ENCODE measurements around the gene HSPE1.
"Not testable (repeated sequence)": the region's sequence is repeated elsewhere in the genome, so short reads cannot be mapped to it uniquely, and the experiment has no call there.

HSPE1 gene

DNA sequence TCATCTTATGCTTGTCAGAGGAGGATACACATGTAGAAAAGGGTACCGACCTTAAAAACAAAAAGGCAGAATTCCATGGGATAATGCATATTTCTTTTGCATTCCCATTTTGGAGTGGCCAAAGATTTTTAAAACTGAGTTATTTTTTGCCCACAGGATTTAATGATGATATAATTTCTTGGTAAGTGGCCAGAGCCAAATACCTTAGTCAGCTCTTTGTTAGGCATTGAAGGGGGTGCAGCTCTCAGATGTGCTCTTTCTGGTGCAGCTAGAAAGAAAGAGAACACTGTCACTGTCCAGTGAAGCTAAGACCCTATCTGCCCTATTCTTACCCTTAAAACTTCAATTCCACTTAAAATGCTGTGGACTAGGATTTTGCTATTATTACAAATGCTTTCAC lies 36.0 kb upstream of the HSPE1 start:
- H3K4me1 ChIP-seq (ENCODE audit: control insufficient read depth, insufficient read depth, low read length): no peaks in the 10 kb centered on the region
- H3K27ac ChIP-seq (ENCODE audit: low read length): no peak overlapping the region
- no peaks in the 10 kb centered on the region for H3K27me3 ChIP-seq (ENCODE audit: control insufficient read depth in 1 of 2, insufficient read depth in 2 of 2, low read length in 2 of 2)
- H3K9me3 ChIP-seq (ENCODE audit: control insufficient read depth in 2 of 2, low read length in 2 of 2): no peaks in the 10 kb centered on the region
- H3K4me3 ChIP-seq (ENCODE audit: low read length in 2 of 2): no peak overlapping the region
- H3K9ac ChIP-seq (ENCODE audit: low read length in 2 of 2): no peak overlapping the region
- peaks cover 18 to 30% of the 10 kb centered on the region in 2 donors for H3K36me3 ChIP-seq (ENCODE audit: control insufficient read depth in 2 of 2, insufficient read depth in 2 of 2, low read length in 2 of 2)

DNA sequence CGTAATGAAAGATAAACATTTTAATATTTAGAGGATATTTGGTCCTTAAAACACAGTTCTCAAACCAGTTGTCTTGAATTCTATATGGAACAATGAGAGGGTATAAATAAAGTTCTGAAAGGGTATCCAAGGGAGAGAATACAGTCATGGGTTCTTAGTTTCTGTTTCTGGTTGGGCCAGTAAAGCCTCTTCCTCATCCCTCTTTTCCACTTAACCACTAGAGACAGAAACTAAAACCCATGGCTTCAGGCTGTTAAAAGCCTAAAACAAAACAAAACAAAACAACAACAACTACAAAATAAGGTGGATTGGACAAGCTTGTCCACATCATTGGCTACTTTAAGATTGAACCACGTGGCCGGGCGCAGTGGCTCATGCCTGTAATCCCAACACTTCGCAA lies 28.0 kb upstream of the HSPE1 start:
- H3K27ac ChIP-seq (ENCODE audit: low read length): no peak overlapping the region
- H3K4me1 ChIP-seq (ENCODE audit: control insufficient read depth, insufficient read depth, low read length): no peaks in the 10 kb centered on the region
- no peaks in the 10 kb centered on the region for H3K27me3 ChIP-seq (ENCODE audit: control insufficient read depth in 1 of 2, insufficient read depth in 2 of 2, low read length in 2 of 2)
- H3K9ac ChIP-seq (ENCODE audit: low read length in 2 of 2): no peak overlapping the region
- no peak overlapping the region for H3K4me3 ChIP-seq (ENCODE audit: low read length in 2 of 2)
- H3K36me3 ChIP-seq (ENCODE audit: control insufficient read depth in 2 of 2, insufficient read depth in 2 of 2, low read length in 2 of 2): peaks cover 17 to 22% of the 10 kb centered on the region in 2 donors
- no peaks in the 10 kb centered on the region for H3K9me3 ChIP-seq (ENCODE audit: control insufficient read depth in 2 of 2, low read length in 2 of 2)

DNA sequence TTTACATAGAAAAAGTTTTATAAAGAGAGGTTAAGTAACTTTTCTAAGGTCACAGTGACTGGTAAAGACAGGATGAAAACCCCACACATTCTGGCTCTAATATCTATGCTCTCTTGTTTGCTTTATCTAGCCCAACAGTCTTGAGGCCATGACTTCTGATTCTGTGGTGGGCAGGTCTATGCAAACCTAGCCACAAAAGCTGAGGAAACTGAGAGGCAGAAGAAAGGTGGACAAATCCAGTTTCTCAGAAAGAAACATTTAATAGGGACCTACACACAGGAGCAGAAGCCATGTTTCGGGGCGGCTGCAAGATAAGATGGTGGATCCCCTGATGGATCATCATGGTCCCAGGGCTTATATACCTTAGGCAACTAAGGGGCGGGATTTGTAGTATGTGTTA lies 22.4 kb upstream of the HSPE1 start:
- H3K27ac ChIP-seq (ENCODE audit: low read length): no peak overlapping the region
- H3K4me1 ChIP-seq (ENCODE audit: control insufficient read depth, insufficient read depth, low read length): no peaks in the 10 kb centered on the region
- H3K36me3 ChIP-seq (ENCODE audit: control insufficient read depth in 2 of 2, insufficient read depth in 2 of 2, low read length in 2 of 2): peaks cover 20% of the 10 kb centered on the region in 2 donors
- no peak overlapping the region for H3K9ac ChIP-seq (ENCODE audit: low read length in 2 of 2)
- no peaks in the 10 kb centered on the region for H3K9me3 ChIP-seq (ENCODE audit: control insufficient read depth in 2 of 2, low read length in 2 of 2)
- no peaks in the 10 kb centered on the region for H3K27me3 ChIP-seq (ENCODE audit: control insufficient read depth in 1 of 2, insufficient read depth in 2 of 2, low read length in 2 of 2)
- H3K4me3 ChIP-seq (ENCODE audit: low read length in 2 of 2): no peak overlapping the region

DNA sequence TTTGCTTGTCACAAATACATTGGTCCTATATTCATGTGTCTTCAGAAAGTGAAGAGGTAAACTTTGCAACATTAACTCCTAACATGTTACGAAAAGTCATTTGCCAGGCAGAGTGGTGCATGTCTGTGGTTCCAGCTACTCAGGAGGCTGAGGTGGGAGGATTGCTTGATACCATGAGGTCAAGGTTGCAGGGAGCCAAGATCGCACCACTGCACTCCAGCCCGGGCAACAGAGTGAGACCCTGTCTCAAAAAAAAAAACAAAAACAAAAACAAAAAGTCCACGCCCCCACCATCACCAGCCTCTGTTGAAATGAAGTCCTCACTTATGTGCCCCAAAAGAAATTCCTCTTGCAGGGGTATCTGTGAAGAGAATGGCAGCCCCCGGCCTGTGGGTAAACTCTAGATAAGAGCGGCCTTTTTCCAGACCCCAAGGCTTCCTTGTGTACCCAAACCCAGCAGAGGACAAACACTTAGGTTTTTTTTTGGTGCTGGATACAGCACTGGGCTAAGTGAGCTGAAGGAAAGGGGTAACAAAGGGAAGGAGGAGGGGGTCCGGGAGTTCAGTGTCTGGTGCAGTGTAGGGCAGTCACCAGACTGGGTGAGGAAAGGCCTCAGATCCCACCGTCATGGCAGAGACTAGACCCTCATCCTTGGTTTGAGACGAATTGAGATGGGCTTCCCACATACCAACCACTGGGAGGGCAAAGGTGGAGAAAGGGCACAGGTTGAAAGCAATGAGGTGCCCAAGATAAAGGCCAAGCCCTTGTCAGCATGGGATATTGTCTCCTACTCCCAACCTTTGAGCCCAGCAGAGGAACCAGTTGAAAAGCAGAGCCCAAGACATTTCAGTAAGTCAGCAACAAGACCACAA lies 19.8 kb upstream of the HSPE1 start:
- peaks cover 17% of the 10 kb centered on the region in 2 donors for H3K36me3 ChIP-seq (ENCODE audit: control insufficient read depth in 2 of 2, insufficient read depth in 2 of 2, low read length in 2 of 2)
- H3K4me1 ChIP-seq (ENCODE audit: control insufficient read depth, insufficient read depth, low read length): no peaks in the 10 kb centered on the region
- H3K4me3 ChIP-seq (ENCODE audit: low read length in 2 of 2): no peak overlapping the region
- no peaks in the 10 kb centered on the region for H3K27me3 ChIP-seq (ENCODE audit: control insufficient read depth in 1 of 2, insufficient read depth in 2 of 2, low read length in 2 of 2)
- H3K9ac ChIP-seq (ENCODE audit: low read length in 2 of 2): no peak overlapping the region
- no peak overlapping the region for H3K27ac ChIP-seq (ENCODE audit: low read length)
- no peaks in the 10 kb centered on the region for H3K9me3 ChIP-seq (ENCODE audit: control insufficient read depth in 2 of 2, low read length in 2 of 2)

DNA sequence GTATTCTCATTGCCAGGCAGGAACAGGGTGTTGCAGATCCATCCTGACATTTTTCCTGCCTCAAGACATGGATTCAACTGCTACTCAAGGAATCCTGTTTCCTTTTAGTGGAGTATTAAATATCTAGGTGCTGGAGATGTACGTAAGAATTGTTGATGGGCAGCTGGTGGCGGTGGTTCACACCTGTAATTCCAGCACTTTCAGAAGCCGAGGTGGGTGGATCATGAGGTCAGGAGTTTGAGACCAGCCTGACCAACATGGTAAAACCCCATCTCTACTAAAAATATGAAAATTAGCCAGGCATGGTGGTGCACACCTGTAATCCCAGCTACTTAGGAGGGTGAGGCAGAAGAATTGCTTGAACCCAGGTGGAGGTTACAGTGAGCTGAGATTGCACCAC lies 15.9 kb upstream of the HSPE1 start:
- not testable (repeated sequence) for H3K27me3 ChIP-seq (ENCODE audit: control insufficient read depth in 1 of 2, insufficient read depth in 2 of 2, low read length in 2 of 2); H3K4me3 ChIP-seq (ENCODE audit: low read length in 2 of 2); H3K27ac ChIP-seq (ENCODE audit: low read length); H3K4me1 ChIP-seq (ENCODE audit: control insufficient read depth, insufficient read depth, low read length); H3K9ac ChIP-seq (ENCODE audit: low read length in 2 of 2); H3K9me3 ChIP-seq (ENCODE audit: control insufficient read depth in 2 of 2, low read length in 2 of 2)
- peaks cover 19 to 26% of the 10 kb centered on the region in 2 donors for H3K36me3 ChIP-seq (ENCODE audit: control insufficient read depth in 2 of 2, insufficient read depth in 2 of 2, low read length in 2 of 2)

DNA sequence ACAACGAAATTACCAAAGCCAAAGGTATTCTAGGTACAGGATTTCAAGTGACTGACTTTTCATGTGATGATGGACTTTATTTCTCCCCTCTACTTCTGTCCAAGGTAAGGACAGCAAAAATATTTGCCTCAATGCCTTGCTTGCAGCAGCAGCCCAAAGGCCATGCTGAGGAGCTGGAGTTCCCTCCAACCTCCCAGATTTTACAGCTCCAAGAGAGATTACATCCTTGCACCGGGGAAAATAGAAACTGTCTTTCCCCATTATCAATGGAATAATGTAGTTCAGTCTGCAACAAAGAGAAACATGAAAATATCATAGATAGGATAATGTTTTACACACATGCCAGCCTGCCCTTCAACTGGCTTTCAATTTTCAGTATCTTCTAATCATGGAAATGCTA lies 14.0 kb upstream of the HSPE1 start:
- Histone ChIP-seq H3K4me3 (ENCODE audit: low read length in 2 of 2) (no peak overlapping the region), H3K27ac (ENCODE audit: low read length) (no peak overlapping the region), H3K27me3 (ENCODE audit: control insufficient read depth in 1 of 2, insufficient read depth in 2 of 2, low read length in 2 of 2) (no peaks in the 10 kb centered on the region), H3K9me3 (ENCODE audit: control insufficient read depth in 2 of 2, low read length in 2 of 2) (no peaks in the 10 kb centered on the region), H3K36me3 (ENCODE audit: control insufficient read depth in 2 of 2, insufficient read depth in 2 of 2, low read length in 2 of 2) (peaks cover 32 to 43% of the 10 kb centered on the region in 2 donors), H3K4me1 (ENCODE audit: control insufficient read depth, insufficient read depth, low read length) (no peaks in the 10 kb centered on the region), H3K9ac (ENCODE audit: low read length in 2 of 2) (no peak overlapping the region)

DNA sequence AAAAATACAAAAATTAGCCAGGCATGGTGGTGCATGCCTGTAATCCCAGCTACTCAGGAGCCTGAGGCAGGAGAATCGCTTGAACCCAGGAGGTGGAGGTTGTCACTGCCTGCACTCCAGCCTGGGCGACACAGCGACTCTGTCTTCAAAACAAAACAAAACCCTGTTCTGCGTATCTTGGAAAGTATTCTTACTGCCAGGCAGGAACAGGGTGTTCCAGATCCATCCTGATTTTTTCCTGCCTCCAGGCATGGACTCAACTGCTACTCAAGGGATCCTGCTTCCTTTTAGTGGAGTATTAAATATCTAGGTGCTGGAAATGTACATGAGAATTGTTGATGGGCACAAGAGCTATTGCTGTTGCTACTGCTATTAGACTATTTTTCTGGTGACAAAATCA lies 12.8 kb upstream of the HSPE1 start:
- H3K36me3 ChIP-seq (ENCODE audit: control insufficient read depth in 2 of 2, insufficient read depth in 2 of 2, low read length in 2 of 2): peaks cover 40 to 51% of the 10 kb centered on the region in 2 donors
- no peaks in the 10 kb centered on the region for H3K4me1 ChIP-seq (ENCODE audit: control insufficient read depth, insufficient read depth, low read length)
- H3K27me3 ChIP-seq (ENCODE audit: control insufficient read depth in 1 of 2, insufficient read depth in 2 of 2, low read length in 2 of 2): no peaks in the 10 kb centered on the region
- no peak overlapping the region for H3K27ac ChIP-seq (ENCODE audit: low read length)
- H3K9me3 ChIP-seq (ENCODE audit: control insufficient read depth in 2 of 2, low read length in 2 of 2): no peaks in the 10 kb centered on the region
- no peak overlapping the region for H3K4me3 ChIP-seq (ENCODE audit: low read length in 2 of 2)
- H3K9ac ChIP-seq (ENCODE audit: low read length in 2 of 2): no peak overlapping the region

DNA sequence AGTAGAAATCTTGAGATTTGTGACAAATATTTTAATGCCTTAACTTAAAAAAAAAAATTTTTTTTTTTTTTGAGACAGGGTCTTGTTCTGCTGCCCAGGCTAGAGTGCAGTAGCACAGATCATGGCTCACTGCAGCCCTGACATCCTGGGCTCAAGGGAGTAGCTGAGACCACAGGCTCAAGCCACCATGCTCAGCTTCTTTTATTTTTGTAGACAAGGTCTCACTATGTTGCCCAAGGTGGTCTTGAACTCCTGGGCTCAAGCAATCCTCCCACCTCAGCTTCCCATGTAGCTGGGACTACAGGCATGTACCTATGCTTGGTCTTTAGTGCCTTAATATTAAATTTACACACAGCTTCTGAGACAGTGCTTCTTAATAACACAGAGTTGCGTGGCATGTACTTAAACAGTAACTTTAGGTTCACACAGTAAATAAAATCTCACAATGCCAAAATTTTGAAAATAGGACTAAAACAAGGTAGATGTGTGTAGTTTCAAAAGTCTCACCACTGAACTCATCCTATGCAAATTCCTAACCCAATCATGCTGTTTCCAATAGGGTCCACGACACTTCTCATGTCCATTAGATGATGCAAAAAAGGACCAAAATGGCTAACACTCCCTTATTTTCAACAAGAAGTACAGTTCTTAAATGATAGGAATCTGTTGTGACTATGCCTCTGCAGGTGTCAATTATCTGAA lies 4.6 kb upstream of the HSPE1 start:
- no peak overlapping the region for H3K4me3 ChIP-seq (ENCODE audit: low read length in 2 of 2)
- H3K27ac ChIP-seq (ENCODE audit: low read length): no peak overlapping the region
- no peaks in the 10 kb centered on the region for H3K9me3 ChIP-seq (ENCODE audit: control insufficient read depth in 2 of 2, low read length in 2 of 2)
- H3K4me1 ChIP-seq (ENCODE audit: control insufficient read depth, insufficient read depth, low read length): peaks cover 10% of the 10 kb centered on the region
- H3K36me3 ChIP-seq (ENCODE audit: control insufficient read depth in 2 of 2, insufficient read depth in 2 of 2, low read length in 2 of 2): peaks cover 40 to 54% of the 10 kb centered on the region in 2 donors
- H3K9ac ChIP-seq (ENCODE audit: low read length in 2 of 2): no peak overlapping the region
- no peaks in the 10 kb centered on the region for H3K27me3 ChIP-seq (ENCODE audit: control insufficient read depth in 1 of 2, insufficient read depth in 2 of 2, low read length in 2 of 2)

DNA sequence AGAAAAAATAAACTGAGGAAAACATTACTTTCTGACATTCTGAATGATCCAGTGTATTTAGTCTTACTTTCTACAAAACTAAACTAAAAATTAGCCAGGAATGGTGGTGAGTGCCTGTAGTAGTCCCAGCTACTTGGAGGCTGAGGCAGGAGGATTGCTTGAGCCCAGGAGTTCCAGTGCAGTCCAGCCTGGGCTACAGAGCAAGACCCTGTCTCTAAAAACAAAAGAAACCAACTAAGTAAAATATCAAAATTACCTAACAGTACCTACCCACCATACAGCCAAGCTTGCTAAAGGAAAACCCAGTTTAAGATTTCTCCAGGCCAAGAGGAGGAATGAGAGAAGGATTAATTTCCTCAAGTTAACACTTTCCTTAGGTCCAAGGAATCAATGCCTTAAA lies 3.5 kb upstream of the HSPE1 start:
- H3K9ac ChIP-seq (ENCODE audit: low read length in 2 of 2): no peak overlapping the region
- no peaks in the 10 kb centered on the region for H3K27me3 ChIP-seq (ENCODE audit: control insufficient read depth in 1 of 2, insufficient read depth in 2 of 2, low read length in 2 of 2)
- H3K4me3 ChIP-seq (ENCODE audit: low read length in 2 of 2): no peak overlapping the region
- H3K9me3 ChIP-seq (ENCODE audit: control insufficient read depth in 2 of 2, low read length in 2 of 2): no peaks in the 10 kb centered on the region
- H3K27ac ChIP-seq (ENCODE audit: low read length): no peak overlapping the region
- peaks cover 33 to 45% of the 10 kb centered on the region in 2 donors for H3K36me3 ChIP-seq (ENCODE audit: control insufficient read depth in 2 of 2, insufficient read depth in 2 of 2, low read length in 2 of 2)
- H3K4me1 ChIP-seq (ENCODE audit: control insufficient read depth, insufficient read depth, low read length): peaks cover 12% of the 10 kb centered on the region

DNA sequence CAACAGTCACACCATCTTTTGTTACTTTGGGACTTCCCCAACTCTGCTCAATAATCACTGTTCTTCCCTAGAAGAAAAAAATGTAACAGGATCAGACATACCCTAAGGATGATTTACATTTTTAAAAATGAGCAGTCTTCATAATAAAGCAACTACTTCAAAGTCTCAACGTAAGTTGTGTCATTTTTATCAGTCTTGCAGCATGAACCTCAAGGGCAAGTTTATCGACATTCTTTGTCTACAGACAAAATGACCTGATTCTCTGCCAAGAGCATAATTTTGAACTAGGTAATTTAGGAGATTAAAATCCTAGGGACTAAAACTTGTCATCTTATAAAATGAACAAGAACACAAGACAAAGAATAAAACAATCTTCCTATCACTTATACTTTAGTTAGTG lies 2.9 kb upstream of the HSPE1 start:
- Histone ChIP-seq H3K36me3 (ENCODE audit: control insufficient read depth in 2 of 2, insufficient read depth in 2 of 2, low read length in 2 of 2) (peaks cover 29 to 44% of the 10 kb centered on the region in 2 donors), H3K9me3 (ENCODE audit: control insufficient read depth in 2 of 2, low read length in 2 of 2) (no peaks in the 10 kb centered on the region), H3K4me3 (ENCODE audit: low read length in 2 of 2) (no peak overlapping the region), H3K27me3 (ENCODE audit: control insufficient read depth in 1 of 2, insufficient read depth in 2 of 2, low read length in 2 of 2) (no peaks in the 10 kb centered on the region), H3K4me1 (ENCODE audit: control insufficient read depth, insufficient read depth, low read length) (peaks cover 18% of the 10 kb centered on the region), H3K9ac (ENCODE audit: low read length in 2 of 2) (no peak overlapping the region), H3K27ac (ENCODE audit: low read length) (no peak overlapping the region)

All from stomach smooth muscle (tissue), 2 donors.